HG03432 (cell line): ENCODE data around the gene PAFAH2.
"Not testable (repeated sequence)": the region's sequence is repeated elsewhere in the genome, so short reads cannot be mapped to it uniquely, and the experiment has no call there.

Experiments used
- ATAC-seq: cut with Tn5 transposase; IDR thresholded peaks from one replicate; pipeline ENCODE4 v1.9.1; 2021; ENCODE audit warnings: mild to moderate bottlenecking, moderate library complexity; ENCODE audit not compliant: unreplicated experiment

PAFAH2 gene

GRCh38 chr1:25989440-25990234 lies 8.2 kb downstream of the PAFAH2 start:
- ATAC-seq = no peak

GRCh38 chr1:25987951-25988350 lies 9.9 kb downstream of the PAFAH2 start:
- ATAC-seq = no peak

GRCh38 chr1:25986773-25987172 lies 11.1 kb downstream of the PAFAH2 start:
- ATAC-seq = not testable (repeated sequence)

GRCh38 chr1:25985670-25986069 lies 12.2 kb downstream of the PAFAH2 start:
- ATAC-seq = no peak

GRCh38 chr1:25985171-25985570 lies 12.7 kb downstream of the PAFAH2 start:
- no peak for ATAC-seq

- no peak for ATAC-seq
Observed at GRCh38 chr1:25979210-25979609, 18.7 kb downstream of the PAFAH2 start.

- no peak for ATAC-seq
Observed at GRCh38 chr1:25978403-25978802, 19.5 kb downstream of the PAFAH2 start.

- no peak for ATAC-seq
Observed at GRCh38 chr1:25977801-25978200, 20.1 kb downstream of the PAFAH2 start.

- no peak for ATAC-seq
Observed at GRCh38 chr1:25973610-25974321, 24.1 kb downstream of the PAFAH2 start.

GRCh38 chr1:25971811-25972180 lies 26.1 kb downstream of the PAFAH2 start:
- ATAC-seq = no peak

GRCh38 chr1:25971066-25971810 lies 26.6 kb downstream of the PAFAH2 start:
- ATAC-seq = no peak

- no peak for ATAC-seq
Observed at GRCh38 chr1:25967308-25967707, 30.6 kb downstream of the PAFAH2 start.

- no peak for ATAC-seq
Observed at GRCh38 chr1:25959611-25960010, 38.3 kb downstream of the PAFAH2 start.

- no peak for ATAC-seq
Observed at GRCh38 chr1:25958465-25958864, 39.4 kb downstream of the PAFAH2 start.

- ATAC-seq = no peak
Observed at GRCh38 chr1:25955553-25955952, 42.3 kb downstream of the PAFAH2 start.

- ATAC-seq = no peak
Observed at GRCh38 chr1:25954282-25954938, 43.5 kb downstream of the PAFAH2 start.

GRCh38 chr1:25952841-25953401 lies 44.9 kb downstream of the PAFAH2 start:
- ATAC-seq = no peak

GRCh38 chr1:25948641-25949040 lies 49.2 kb downstream of the PAFAH2 start:
- no peak for ATAC-seq

GRCh38 chr1:25947027-25947426 lies 50.8 kb downstream of the PAFAH2 start:
- no peak for ATAC-seq

GRCh38 chr1:25945761-25946160 lies 52.1 kb downstream of the PAFAH2 start:
- no peak for ATAC-seq

- ATAC-seq = no peak
Observed at GRCh38 chr1:25944986-25945385, 52.9 kb downstream of the PAFAH2 start.
